HG03280 (cell line): ENCODE results near the gene LRRC36.
A peak's percentile ranks its signal among the peaks of the same experiment; 100 is the strongest.
"Not testable (repeated sequence)": the region's sequence is repeated elsewhere in the genome, so short reads cannot be mapped to it uniquely, and the experiment has no call there.

ENCODE experiments used
- ATAC-seq: cut with Tn5 transposase; IDR thresholded peaks from one replicate; pipeline ENCODE4 v1.9.1; 2021; ENCODE audit warnings: mild to moderate bottlenecking, moderate library complexity; ENCODE audit not compliant: unreplicated experiment

LRRC36 gene

GRCh38 chr16:67399749-67400704 lies 73.4 kb downstream of the LRRC36 start:
- ATAC-seq = no peak

GRCh38 chr16:67400901-67401300 lies 74.3 kb downstream of the LRRC36 start:
- ATAC-seq = no peak

- ATAC-seq = no peak
Measured at GRCh38 chr16:67403976-67404555, 77.5 kb downstream of the LRRC36 start.

GRCh38 chr16:67404740-67405226 lies 78.2 kb downstream of the LRRC36 start:
- no peak for ATAC-seq

- ATAC-seq = no peak
Measured at GRCh38 chr16:67405336-67405735, 78.7 kb downstream of the LRRC36 start.

- ATAC-seq = no peak
Measured at GRCh38 chr16:67406111-67406971, 79.7 kb downstream of the LRRC36 start.

GRCh38 chr16:67407176-67407787 lies 80.7 kb downstream of the LRRC36 start:
- ATAC-seq = no peak

GRCh38 chr16:67407788-67408452 lies 81.3 kb downstream of the LRRC36 start:
- ATAC-seq = no peak

- no peak for ATAC-seq
Measured at GRCh38 chr16:67409631-67410030, 83.0 kb downstream of the LRRC36 start.

- no peak for ATAC-seq
Measured at GRCh38 chr16:67411339-67411738, 84.7 kb downstream of the LRRC36 start.

- ATAC-seq = no peak
Measured at GRCh38 chr16:67412294-67412693, 85.7 kb downstream of the LRRC36 start.

- no peak for ATAC-seq
Measured at GRCh38 chr16:67413978-67414911, 87.6 kb downstream of the LRRC36 start.

GRCh38 chr16:67415421-67415820 lies 88.8 kb downstream of the LRRC36 start:
- ATAC-seq = not testable (repeated sequence)

- ATAC-seq = peak; percentile 64
Measured at GRCh38 chr16:67415872-67416793, 89.5 kb downstream of the LRRC36 start, which contains the start of gene ZDHHC1. TSS of gene ZDHHC1 (minus strand) at chr16:67416477. CDS start at chr16:67407775, 8,702 bp downstream.

GRCh38 chr16:67417333-67418061 lies 90.9 kb downstream of the LRRC36 start:
- no peak for ATAC-seq

GRCh38 chr16:67419502-67419901 lies 92.9 kb downstream of the LRRC36 start:
- ATAC-seq = no peak

- no peak for ATAC-seq
Measured at GRCh38 chr16:67419931-67420330, 93.3 kb downstream of the LRRC36 start.
